ENCODE measurements around the gene UBXN4. TPM values are rescaled to one million over a fixed set of nuclear protein-coding genes. Genes with fewer than 3 reads are reported as not detected.

UBXN4 gene
- 69.7 TPM for total RNA-seq (2021; ENCODE audit: unreplicated experiment)
- 37.6 and 46.1 TPM in 2 replicates for polyA plus RNA-seq (2012)
- percentile 93 among the genes with signal in this experiment for Bru-seq, nascent RNA
- BruChase-seq, experiment 1, labeled RNA remaining after a 6-hour chase, result percentile 95 among the genes with signal in this experiment
- percentile 93 among the genes with signal in this experiment for BruChase-seq, experiment 2, labeled RNA remaining after a 2-hour chase
- long read RNA-seq, full-length matches to known transcripts, result 49 of 151 reads
- long read RNA-seq, partial matches to known transcripts, result 69 of 151 reads
- long read RNA-seq, other reads (novel, unspliced or antisense), result 33 of 151 reads

GRCh38 chr2:135741395-135742324 is at the start of gene UBXN4:
Gene UBXN4 (plus strand): TSS chr2:135741855. CDS start chr2:135741930, 75 bp downstream.
- Histone ChIP-seq H3K9me2 (ENCODE audit: insufficient read depth) (no peaks in the 10 kb centered on the region), H3K9ac (ENCODE audit: low read length) (peak within 1 kb of the TSS; percentile 95), H3K4me1 (ENCODE audit: control insufficient read depth in 1 of 2, insufficient read depth in 2 of 2, low read length in 2 of 2) (peaks cover 6 to 18% of the 10 kb centered on the region in 2 experiments; a peak in 3 of 4 replicates), H3K4me2 (ENCODE audit: low read length) (peak within 1 kb of the TSS; percentile 86), H3K27me3 (ENCODE audit: insufficient read depth, low read length) (no peaks in the 10 kb centered on the region), H3K36me3 (ENCODE audit: control insufficient read depth in 1 of 2, insufficient read depth in 2 of 2, low read length in 2 of 2) (no peaks in the 10 kb centered on the region; a peak in 2 of 4 replicates), H2AFZ (ENCODE audit: low read depth, low read length, poor library complexity, severe bottlenecking) (peak within 1 kb of the TSS; percentile 92), H3K27ac (ENCODE audit: low read depth, low read length) (peak within 1 kb of the TSS; percentile 92), H3K79me2 (ENCODE audit: insufficient read depth, low read length) (peaks cover 49% of the 10 kb centered on the region), H4K20me1 (ENCODE audit: insufficient read depth) (no peaks in the 10 kb centered on the region), H3K4me3 (replicated peaks in 1 of 2; ENCODE audit: low read depth in 1 of 2, low read length in 2 of 2) (peak within 1 kb of the TSS; percentile 87 to 95), H3K9me3 (ENCODE audit: control insufficient read depth in 1 of 2, insufficient read depth in 1 of 2, low read depth in 1 of 2, low read length in 2 of 2) (no peaks in the 10 kb centered on the region)
- ChIA-PET CTCF (interaction anchor here (0.6 to 0.7 kb wide), 4 partner anchors 9 to 732 kb away, joined by 3 read pairs; no protein-coding TSS in a partner anchor), POLR2A (no interaction called here), RAD21 (ENCODE audit: low non-redundant PET in 1 of 2, low total read pairs in 2 of 2, uncharacterized antibody in 2 of 2, unreplicated experiment in 2 of 2) (interaction anchor here in 1 of 2 experiments (0.7 kb wide), 1 partner anchor 647 kb away, joined by 8 read pairs; no protein-coding TSS in a partner anchor)
- peak; percentile 94 for ATAC-seq
- DNase-seq (ENCODE audit: low read depth, low spot score), result peak; percentile 98
- BruUV-seq (replicated peaks), result no TSS peak
- intact Hi-C loops (cut with micrococcal nuclease), result no loop called here
- no peak for TF ChIP-seq REST (IDR thresholded peaks at IDR 0.05; ENCODE audit: low read depth)
- TF ChIP-seq ATF3 (IDR thresholded peaks at IDR 0.05), result no peak
- TF ChIP-seq CEBPB (IDR thresholded peaks at IDR 0.05; ENCODE audit: low read depth), result no peak
- peak; percentile 63 for TF ChIP-seq SP1 (IDR thresholded peaks at IDR 0.05; ENCODE audit: low read depth)
- peak; percentile 70; the same call in 1 of the 2 replicates for TF ChIP-seq SRF (IDR thresholded peaks at IDR 0.05; ENCODE audit: low read depth)
- TF ChIP-seq ZBTB33 (IDR thresholded peaks at IDR 0.05; ENCODE audit: extremely low read depth, insufficient replicate concordance, low read length), result peak; percentile 86
- TF ChIP-seq MAX (IDR thresholded peaks at IDR 0.05), result peak; percentile 66
- TF ChIP-seq EZH2phosphoT487 (IDR thresholded peaks at IDR 0.05; ENCODE audit: borderline replicate concordance), result no peak
- peak; percentile 53 for TF ChIP-seq JUND (IDR thresholded peaks at IDR 0.05)
- TF ChIP-seq CTCF (IDR thresholded peaks at IDR 0.05 in 2 of 3, conservative IDR thresholded peaks at IDR 0.05 in 1 of 3; ENCODE audit: borderline replicate concordance in 1 of 3, insufficient read depth in 1 of 3, low read depth in 2 of 3, low read length in 2 of 3), result peak; percentile 13 to 80 (median 70); a peak in 5 of 6 replicates
- TF ChIP-seq ELF1 (IDR thresholded peaks at IDR 0.05; ENCODE audit: borderline replicate concordance, low read depth), result peak; percentile 96
- TF ChIP-seq POLR2A (IDR thresholded peaks at IDR 0.05; ENCODE audit: borderline replicate concordance, extremely low read depth, insufficient read depth, insufficient read length), result peak; percentile 61
- TF ChIP-seq SIN3A (IDR thresholded peaks at IDR 0.05; ENCODE audit: low read depth), result peak; percentile 62; the same call in 1 of the 2 replicates
- TF ChIP-seq ZNF274 (IDR thresholded peaks at IDR 0.05; ENCODE audit: low read depth, low read length), result no peak
- peak; percentile 80 for TF ChIP-seq FOSL1 (IDR thresholded peaks at IDR 0.05; ENCODE audit: low read depth)
- no peak for TF ChIP-seq EZH2 (IDR thresholded peaks at IDR 0.05)
